ENCODE data around the gene NIPSNAP2. TPM values are rescaled to one million over a fixed set of nuclear protein-coding genes. Genes with fewer than 3 reads are reported as not detected.

The NIPSNAP2 gene
- total and polyA plus RNA-seq, 2 of the 13 experiments (the other 11 are each of a cell fraction or from before 2014, with no cell fraction given): 40.3 to 61.5 TPM

DNA sequence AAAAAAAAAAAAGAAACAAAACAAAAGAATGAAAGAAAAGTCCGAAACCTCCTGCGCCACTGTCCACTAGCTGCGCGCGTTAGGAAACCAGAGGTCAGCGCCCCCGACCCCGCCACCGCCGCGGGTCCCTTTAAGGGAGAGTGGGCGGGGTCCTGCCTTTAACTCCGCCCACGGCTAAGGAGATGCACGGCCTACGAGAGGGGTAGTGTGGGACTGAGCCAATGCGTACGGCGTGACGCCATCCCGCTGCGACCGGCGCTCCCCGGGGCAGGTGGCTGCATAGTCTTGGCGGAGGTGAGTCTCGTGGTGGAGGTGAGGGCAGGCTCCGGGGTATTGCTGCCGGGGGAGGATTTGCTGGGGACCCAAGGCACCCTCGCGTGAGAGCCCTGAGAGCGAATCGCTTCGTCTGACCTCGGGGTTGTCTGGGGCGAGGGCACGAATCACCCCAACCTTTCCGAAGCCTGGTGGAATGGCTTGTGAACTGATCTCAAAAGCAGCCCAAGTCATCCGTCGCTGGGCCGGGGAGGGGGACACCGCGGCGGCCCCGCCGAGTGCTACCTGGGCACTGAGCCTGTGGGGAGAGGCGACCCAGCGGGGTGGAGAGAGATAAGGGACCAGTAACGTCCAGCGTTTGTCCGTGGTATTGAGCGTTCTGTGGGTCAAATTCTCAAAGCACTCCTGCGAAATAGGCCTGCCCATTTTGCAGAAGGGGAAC is 12.6 kb upstream of the NIPSNAP2 start, which contains the start of gene MRPS17 (continued):
- TF ChIP-seq ZNF766 (CRISPR knock-in tag; IDR thresholded peaks at IDR 0.05; ENCODE audit: borderline replicate concordance) (no peak), ZNF496 (CRISPR knock-in tag; IDR thresholded peaks at IDR 0.05; ENCODE audit: insufficient replicate concordance) (no peak), CEBPG (CRISPR knock-in tag; IDR thresholded peaks at IDR 0.05) (peak; percentile 55; the same call in 1 of the 2 replicates), ZBTB20 (CRISPR knock-in tag; IDR thresholded peaks at IDR 0.05; ENCODE audit: borderline replicate concordance, low read depth) (peak; percentile 36; the same call in 1 of the 2 replicates), MTF1 (CRISPR knock-in tag; IDR thresholded peaks at IDR 0.05) (no peak), SMAD1 (CRISPR knock-in tag; IDR thresholded peaks at IDR 0.05; ENCODE audit: borderline replicate concordance, low read depth) (0 out of 2 replicates have a peak, but pooled peaks have one; percentile 37), ZNF660 (CRISPR knock-in tag; IDR thresholded peaks at IDR 0.05; ENCODE audit: borderline replicate concordance, low read depth) (no peak), ZNF101 (CRISPR knock-in tag; IDR thresholded peaks at IDR 0.05; ENCODE audit: borderline replicate concordance, low read depth) (no peak), ZBTB7B (CRISPR knock-in tag; IDR thresholded peaks at IDR 0.05) (peak; percentile 59; the same call in 1 of the 2 replicates), ZNF34 (CRISPR knock-in tag; IDR thresholded peaks at IDR 0.05; ENCODE audit: borderline replicate concordance) (peak; percentile 91; the same call in 1 of the 2 replicates), PCBP1 (IDR thresholded peaks at IDR 0.05; ENCODE audit: borderline replicate concordance, low read depth, low read length) (no peak)
- TF ChIP-seq, protein P1, sequence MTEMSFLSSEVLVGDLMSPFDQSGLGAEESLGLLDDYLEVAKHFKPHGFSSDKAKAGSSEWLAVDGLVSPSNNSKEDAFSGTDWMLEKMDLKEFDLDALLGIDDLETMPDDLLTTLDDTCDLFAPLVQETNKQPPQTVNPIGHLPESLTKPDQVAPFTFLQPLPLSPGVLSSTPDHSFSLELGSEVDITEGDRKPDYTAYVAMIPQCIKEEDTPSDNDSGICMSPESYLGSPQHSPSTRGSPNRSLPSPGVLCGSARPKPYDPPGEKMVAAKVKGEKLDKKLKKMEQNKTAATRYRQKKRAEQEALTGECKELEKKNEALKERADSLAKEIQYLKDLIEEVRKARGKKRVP (CRISPR knock-in tag; IDR thresholded peaks at IDR 0.05): 0 out of 4 replicates have a peak, but pooled peaks of 1 of the 2 experiments have one; percentile 42
- TF ChIP-seq, protein P2, sequence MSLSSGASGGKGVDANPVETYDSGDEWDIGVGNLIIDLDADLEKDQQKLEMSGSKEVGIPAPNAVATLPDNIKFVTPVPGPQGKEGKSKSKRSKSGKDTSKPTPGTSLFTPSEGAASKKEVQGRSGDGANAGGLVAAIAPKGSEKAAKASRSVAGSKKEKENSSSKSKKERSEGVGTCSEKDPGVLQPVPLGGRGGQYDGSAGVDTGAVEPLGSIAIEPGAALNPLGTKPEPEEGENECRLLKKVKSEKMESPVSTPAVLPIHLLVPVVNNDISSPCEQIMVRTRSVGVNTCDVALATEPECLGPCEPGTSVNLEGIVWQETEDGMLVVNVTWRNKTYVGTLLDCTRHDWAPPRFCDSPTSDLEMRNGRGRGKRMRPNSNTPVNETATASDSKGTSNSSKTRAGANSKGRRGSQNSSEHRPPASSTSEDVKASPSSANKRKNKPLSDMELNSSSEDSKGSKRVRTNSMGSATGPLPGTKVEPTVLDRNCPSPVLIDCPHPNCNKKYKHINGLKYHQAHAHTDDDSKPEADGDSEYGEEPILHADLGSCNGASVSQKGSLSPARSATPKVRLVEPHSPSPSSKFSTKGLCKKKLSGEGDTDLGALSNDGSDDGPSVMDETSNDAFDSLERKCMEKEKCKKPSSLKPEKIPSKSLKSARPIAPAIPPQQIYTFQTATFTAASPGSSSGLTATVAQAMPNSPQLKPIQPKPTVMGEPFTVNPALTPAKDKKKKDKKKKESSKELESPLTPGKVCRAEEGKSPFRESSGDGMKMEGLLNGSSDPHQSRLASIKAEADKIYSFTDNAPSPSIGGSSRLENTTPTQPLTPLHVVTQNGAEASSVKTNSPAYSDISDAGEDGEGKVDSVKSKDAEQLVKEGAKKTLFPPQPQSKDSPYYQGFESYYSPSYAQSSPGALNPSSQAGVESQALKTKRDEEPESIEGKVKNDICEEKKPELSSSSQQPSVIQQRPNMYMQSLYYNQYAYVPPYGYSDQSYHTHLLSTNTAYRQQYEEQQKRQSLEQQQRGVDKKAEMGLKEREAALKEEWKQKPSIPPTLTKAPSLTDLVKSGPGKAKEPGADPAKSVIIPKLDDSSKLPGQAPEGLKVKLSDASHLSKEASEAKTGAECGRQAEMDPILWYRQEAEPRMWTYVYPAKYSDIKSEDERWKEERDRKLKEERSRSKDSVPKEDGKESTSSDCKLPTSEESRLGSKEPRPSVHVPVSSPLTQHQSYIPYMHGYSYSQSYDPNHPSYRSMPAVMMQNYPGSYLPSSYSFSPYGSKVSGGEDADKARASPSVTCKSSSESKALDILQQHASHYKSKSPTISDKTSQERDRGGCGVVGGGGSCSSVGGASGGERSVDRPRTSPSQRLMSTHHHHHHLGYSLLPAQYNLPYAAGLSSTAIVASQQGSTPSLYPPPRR (CRISPR knock-in tag; IDR thresholded peaks at IDR 0.05; ENCODE audit: borderline replicate concordance): peak; percentile 67; the same call in 1 of the 2 replicates
- TF ChIP-seq, protein P3, sequence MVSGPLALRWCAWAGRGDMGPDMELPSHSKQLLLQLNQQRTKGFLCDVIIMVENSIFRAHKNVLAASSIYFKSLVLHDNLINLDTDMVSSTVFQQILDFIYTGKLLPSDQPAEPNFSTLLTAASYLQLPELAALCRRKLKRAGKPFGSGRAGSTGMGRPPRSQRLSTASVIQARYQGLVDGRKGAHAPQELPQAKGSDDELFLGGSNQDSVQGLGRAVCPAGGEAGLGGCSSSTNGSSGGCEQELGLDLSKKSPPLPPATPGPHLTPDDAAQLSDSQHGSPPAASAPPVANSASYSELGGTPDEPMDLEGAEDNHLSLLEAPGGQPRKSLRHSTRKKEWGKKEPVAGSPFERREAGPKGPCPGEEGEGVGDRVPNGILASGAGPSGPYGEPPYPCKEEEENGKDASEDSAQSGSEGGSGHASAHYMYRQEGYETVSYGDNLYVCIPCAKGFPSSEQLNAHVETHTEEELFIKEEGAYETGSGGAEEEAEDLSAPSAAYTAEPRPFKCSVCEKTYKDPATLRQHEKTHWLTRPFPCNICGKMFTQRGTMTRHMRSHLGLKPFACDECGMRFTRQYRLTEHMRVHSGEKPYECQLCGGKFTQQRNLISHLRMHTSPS (CRISPR knock-in tag; IDR thresholded peaks at IDR 0.05; ENCODE audit: low read depth): no peak; the same call in 1 of the 2 replicates
- TF ChIP-seq, protein P4, sequence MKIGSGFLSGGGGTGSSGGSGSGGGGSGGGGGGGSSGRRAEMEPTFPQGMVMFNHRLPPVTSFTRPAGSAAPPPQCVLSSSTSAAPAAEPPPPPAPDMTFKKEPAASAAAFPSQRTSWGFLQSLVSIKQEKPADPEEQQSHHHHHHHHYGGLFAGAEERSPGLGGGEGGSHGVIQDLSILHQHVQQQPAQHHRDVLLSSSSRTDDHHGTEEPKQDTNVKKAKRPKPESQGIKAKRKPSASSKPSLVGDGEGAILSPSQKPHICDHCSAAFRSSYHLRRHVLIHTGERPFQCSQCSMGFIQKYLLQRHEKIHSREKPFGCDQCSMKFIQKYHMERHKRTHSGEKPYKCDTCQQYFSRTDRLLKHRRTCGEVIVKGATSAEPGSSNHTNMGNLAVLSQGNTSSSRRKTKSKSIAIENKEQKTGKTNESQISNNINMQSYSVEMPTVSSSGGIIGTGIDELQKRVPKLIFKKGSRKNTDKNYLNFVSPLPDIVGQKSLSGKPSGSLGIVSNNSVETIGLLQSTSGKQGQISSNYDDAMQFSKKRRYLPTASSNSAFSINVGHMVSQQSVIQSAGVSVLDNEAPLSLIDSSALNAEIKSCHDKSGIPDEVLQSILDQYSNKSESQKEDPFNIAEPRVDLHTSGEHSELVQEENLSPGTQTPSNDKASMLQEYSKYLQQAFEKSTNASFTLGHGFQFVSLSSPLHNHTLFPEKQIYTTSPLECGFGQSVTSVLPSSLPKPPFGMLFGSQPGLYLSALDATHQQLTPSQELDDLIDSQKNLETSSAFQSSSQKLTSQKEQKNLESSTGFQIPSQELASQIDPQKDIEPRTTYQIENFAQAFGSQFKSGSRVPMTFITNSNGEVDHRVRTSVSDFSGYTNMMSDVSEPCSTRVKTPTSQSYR (CRISPR knock-in tag; IDR thresholded peaks at IDR 0.05; ENCODE audit: borderline replicate concordance): peak; percentile 40; the same call in 1 of the 2 replicates
